GM23338 (cell line): ENCODE measurements around the gene PRSS57. TPM values are rescaled to one million over a fixed set of nuclear protein-coding genes. Genes with fewer than 3 reads are reported as not detected.

Experiments
- ATAC-seq: fragments of 200-7000 bp; cut with Tn5 transposase; 3 replicates; pipeline ENCODE4 v1.9.1; 2020
- DNase-seq: peaks from one replicate; pipeline ENCODE4 v3.0.0-alpha.2; 2015; ENCODE audit warnings: low spot score
- H2AFZ ChIP-seq: fragments of 200-600 bp; sonication (generic); 2 replicates; pipeline ENCODE4 v1.8.0; 2016; ENCODE audit warnings: antibody characterized with exemption, mild to moderate bottlenecking, moderate library complexity
- H3F3A ChIP-seq: fragments of 200-600 bp; sonication (generic); replicated peaks from 2 replicates; pipeline ENCODE4 v1.8.0; 2017; ENCODE audit warnings: antibody characterized with exemption, mixed run types, low read depth
- H3K27ac ChIP-seq: fragments of 200-600 bp; sonication (generic); 2 replicates; pipeline ENCODE4 v1.6.1; 2016; ENCODE audit warnings: low read depth
- H3K27me3 ChIP-seq: fragments of 200-600 bp; sonication (generic); 2 replicates; pipeline ENCODE4 v1.8.0; 2016; ENCODE audit warnings: mild to moderate bottlenecking, mixed run types, moderate library complexity; ENCODE audit not compliant: insufficient read depth
- H3K36me3 ChIP-seq: fragments of 200-600 bp; sonication (generic); 2 replicates; pipeline ENCODE4 v1.8.0; 2016; ENCODE audit warnings: mild to moderate bottlenecking; ENCODE audit not compliant: insufficient read depth
- H3K4me1 ChIP-seq: fragments of 200-600 bp; sonication (generic); 2 replicates; pipeline ENCODE4 v1.8.0; 2016; ENCODE audit warnings: mild to moderate bottlenecking, moderate library complexity; ENCODE audit not compliant: insufficient read depth
- H3K4me2 ChIP-seq: fragments of 200-600 bp; sonication (generic); 2 replicates; pipeline ENCODE4 v1.7.1; 2017; ENCODE audit warnings: mixed run types
- H3K4me3 ChIP-seq: fragments of 200-600 bp; sonication (generic); 2 replicates; pipeline ENCODE4 v1.6.1; 2016; ENCODE audit warnings: mixed run types
- H3K79me2 ChIP-seq: fragments of 200-600 bp; sonication (generic); replicated peaks from 2 replicates; pipeline ENCODE4 v1.8.0; 2017; ENCODE audit warnings: mild to moderate bottlenecking; ENCODE audit not compliant: insufficient read depth
- H3K9me2 ChIP-seq: fragments of 200-600 bp; sonication (generic); 2 replicates; pipeline ENCODE4 v1.8.0; 2017; ENCODE audit not compliant: insufficient read depth
- H4K20me1 ChIP-seq: fragments of 200-600 bp; sonication (generic); replicated peaks from 2 replicates; pipeline ENCODE4 v1.8.0; 2017; ENCODE audit warnings: mild to moderate bottlenecking; ENCODE audit not compliant: insufficient read depth
- H3K27ac Mint-ChIP-seq: 2 replicates; pipeline ENCODE4 v1.8.0; 2020; ENCODE audit warnings: inconsistent platforms, mild to moderate bottlenecking, moderate library complexity, mixed read lengths
- H3K27me3 Mint-ChIP-seq: 3 replicates; pipeline ENCODE4 v1.8.0; 2022; ENCODE audit warnings: low read depth, mild to moderate bottlenecking, moderate library complexity, mixed read lengths, inconsistent platforms; ENCODE audit not compliant: insufficient read depth, poor library complexity
- H3K36me3 Mint-ChIP-seq: 3 replicates; pipeline ENCODE4 v1.8.0; 2021; ENCODE audit warnings: low read depth, mild to moderate bottlenecking, inconsistent platforms, moderate library complexity, mixed read lengths
- H3K4me1 Mint-ChIP-seq: 3 replicates; pipeline ENCODE4 v1.8.0; 2020; ENCODE audit warnings: mild to moderate bottlenecking, inconsistent platforms, mixed read lengths
- H3K4me3 Mint-ChIP-seq: 3 replicates; pipeline ENCODE4 v1.8.0; 2021; ENCODE audit warnings: moderate library complexity, mild to moderate bottlenecking, inconsistent platforms, mixed read lengths
- H3K9me3 Mint-ChIP-seq: 3 replicates; pipeline ENCODE4 v1.8.0; 2020; ENCODE audit warnings: moderate library complexity, mild to moderate bottlenecking, inconsistent platforms, mixed read lengths
- EZH2 ChIP-seq: fragments of 200-600 bp; sonication (generic); IDR thresholded peaks from one replicate; pipeline ENCODE4 v1.8.0; 2017; ENCODE audit warnings: antibody characterized with exemption, mild to moderate bottlenecking, low read depth; ENCODE audit not compliant: unreplicated experiment
- POLR2AphosphoS5 ChIP-seq: IDR thresholded peaks from 2 replicates; pipeline ENCODE4 v1.6.1; 2016; ENCODE audit warnings: antibody characterized with exemption, low read depth
- polyA plus RNA-seq: library from polyadenylated mRNA; unstranded; fragments of >200 nt; fragmentation: Nextera tagmentation; extraction: Ambion mirVana; gene quantifications from 2 replicates; pipeline ENCODE4 v1.2.1, GENCODE V29; 2016
- total RNA-seq: library from RNA; depleted of rRNA; stranded (reverse); fragments of >200 nt; shearing (Covaris generic); gene quantifications from 2 replicates; pipeline ENCODE4 v1.2.3, GENCODE V29; 2014
- TF ChIP-seq, protein P1 (sequence below): fragments of 250-450 bp; sonication (Bioruptor Pico); IDR thresholded peaks from 2 replicates; pipeline ENCODE4 v1.5.0; 2020; ENCODE audit warnings: mild to moderate bottlenecking, moderate library complexity
- TF ChIP-seq, protein P2 (sequence below), 2 experiments: fragments of 200-600 bp in 1 of 2; sonication (generic) in 1 of 2; conservative IDR thresholded peaks; 2 replicates each; pipeline versions ENCODE4 v1.5.1 to v1.6.1; 2016 to 2017; ENCODE audit warnings: antibody characterized with exemption in 2 of 2, low read depth in 2 of 2, mild to moderate bottlenecking in 2 of 2, moderate library complexity in 1 of 2

PRSS57 gene
- total and polyA plus RNA-seq, 2 experiments from 2014 or later = 0.34 TPM; not detected in 1

DNA sequence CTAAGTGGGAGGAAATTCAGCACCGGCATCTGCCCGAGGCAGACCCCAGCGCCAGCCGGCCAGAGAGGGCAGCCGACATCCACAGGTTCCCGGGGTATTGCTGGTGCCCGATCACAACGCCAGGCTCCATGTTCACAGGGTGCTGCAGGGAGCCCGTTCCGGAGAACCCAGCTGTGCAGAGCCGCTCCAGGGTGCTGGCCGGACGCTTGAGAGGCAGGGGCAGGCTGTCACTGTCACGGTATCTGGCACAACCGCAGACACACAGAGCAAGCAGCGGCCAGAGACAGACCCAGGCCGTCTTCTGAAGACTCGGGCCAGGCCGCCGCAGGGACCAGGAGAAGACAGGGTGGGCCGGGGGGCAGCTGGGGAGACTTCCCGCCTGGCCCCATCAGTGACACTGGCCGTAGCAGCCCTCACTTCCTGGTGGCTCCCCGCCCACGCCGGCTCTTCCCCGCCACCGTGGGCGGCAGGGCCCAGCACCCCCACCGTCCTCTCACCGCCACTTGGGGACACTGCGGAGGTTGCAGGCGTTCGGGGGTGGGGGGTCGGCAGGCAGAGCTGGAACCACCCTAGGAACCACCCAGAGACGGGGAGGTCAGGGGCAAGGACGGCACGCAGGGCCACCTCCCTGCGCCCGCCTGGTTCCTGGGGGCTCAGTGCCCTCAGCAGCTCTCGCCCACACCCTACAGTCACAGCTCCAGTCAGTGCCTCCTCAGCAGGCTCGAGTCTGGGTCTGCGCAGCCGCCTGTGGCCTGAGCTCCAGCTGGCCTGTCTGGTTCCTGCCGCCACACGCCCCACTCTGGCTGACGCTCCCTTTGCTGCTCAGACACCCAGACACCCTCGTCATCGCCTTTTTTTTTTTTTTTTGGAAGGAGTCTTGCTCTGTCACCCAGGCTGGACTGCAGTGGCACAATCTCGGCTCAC is 36.1 kb downstream of the PRSS57 start:
- TF ChIP-seq, protein P1, sequence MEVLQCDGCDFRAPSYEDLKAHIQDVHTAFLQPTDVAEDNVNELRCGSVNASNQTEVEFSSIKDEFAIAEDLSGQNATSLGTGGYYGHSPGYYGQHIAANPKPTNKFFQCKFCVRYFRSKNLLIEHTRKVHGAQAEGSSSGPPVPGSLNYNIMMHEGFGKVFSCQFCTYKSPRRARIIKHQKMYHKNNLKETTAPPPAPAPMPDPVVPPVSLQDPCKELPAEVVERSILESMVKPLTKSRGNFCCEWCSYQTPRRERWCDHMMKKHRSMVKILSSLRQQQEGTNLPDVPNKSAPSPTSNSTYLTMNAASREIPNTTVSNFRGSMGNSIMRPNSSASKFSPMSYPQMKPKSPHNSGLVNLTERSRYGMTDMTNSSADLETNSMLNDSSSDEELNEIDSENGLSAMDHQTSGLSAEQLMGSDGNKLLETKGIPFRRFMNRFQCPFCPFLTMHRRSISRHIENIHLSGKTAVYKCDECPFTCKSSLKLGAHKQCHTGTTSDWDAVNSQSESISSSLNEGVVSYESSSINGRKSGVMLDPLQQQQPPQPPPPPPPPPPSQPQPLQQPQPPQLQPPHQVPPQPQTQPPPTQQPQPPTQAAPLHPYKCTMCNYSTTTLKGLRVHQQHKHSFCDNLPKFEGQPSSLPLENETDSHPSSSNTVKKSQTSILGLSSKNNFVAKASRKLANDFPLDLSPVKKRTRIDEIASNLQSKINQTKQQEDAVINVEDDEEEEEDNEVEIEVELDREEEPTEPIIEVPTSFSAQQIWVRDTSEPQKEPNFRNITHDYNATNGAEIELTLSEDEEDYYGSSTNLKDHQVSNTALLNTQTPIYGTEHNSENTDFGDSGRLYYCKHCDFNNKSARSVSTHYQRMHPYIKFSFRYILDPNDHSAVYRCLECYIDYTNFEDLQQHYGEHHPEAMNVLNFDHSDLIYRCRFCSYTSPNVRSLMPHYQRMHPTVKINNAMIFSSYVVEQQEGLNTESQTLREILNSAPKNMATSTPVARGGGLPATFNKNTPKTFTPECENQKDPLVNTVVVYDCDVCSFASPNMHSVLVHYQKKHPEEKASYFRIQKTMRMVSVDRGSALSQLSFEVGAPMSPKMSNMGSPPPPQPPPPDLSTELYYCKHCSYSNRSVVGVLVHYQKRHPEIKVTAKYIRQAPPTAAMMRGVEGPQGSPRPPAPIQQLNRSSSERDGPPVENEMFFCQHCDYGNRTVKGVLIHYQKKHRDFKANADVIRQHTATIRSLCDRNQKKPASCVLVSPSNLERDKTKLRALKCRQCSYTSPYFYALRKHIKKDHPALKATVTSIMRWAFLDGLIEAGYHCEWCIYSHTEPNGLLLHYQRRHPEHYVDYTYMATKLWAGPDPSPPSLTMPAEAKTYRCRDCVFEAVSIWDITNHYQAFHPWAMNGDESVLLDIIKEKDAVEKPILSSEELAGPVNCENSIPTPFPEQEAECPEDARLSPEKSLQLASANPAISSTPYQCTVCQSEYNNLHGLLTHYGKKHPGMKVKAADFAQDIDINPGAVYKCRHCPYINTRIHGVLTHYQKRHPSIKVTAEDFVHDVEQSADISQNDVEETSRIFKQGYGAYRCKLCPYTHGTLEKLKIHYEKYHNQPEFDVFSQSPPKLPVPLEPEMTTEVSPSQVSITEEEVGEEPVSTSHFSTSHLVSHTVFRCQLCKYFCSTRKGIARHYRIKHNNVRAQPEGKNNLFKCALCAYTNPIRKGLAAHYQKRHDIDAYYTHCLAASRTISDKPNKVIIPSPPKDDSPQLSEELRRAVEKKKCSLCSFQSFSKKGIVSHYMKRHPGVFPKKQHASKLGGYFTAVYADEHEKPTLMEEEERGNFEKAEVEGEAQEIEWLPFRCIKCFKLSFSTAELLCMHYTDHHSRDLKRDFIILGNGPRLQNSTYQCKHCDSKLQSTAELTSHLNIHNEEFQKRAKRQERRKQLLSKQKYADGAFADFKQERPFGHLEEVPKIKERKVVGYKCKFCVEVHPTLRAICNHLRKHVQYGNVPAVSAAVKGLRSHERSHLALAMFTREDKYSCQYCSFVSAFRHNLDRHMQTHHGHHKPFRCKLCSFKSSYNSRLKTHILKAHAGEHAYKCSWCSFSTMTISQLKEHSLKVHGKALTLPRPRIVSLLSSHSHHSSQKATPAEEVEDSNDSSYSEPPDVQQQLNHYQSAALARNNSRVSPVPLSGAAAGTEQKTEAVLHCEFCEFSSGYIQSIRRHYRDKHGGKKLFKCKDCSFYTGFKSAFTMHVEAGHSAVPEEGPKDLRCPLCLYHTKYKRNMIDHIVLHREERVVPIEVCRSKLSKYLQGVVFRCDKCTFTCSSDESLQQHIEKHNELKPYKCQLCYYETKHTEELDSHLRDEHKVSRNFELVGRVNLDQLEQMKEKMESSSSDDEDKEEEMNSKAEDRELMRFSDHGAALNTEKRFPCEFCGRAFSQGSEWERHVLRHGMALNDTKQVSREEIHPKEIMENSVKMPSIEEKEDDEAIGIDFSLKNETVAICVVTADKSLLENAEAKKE (CRISPR knock-in tag) = no peak
- TF ChIP-seq, protein P2, sequence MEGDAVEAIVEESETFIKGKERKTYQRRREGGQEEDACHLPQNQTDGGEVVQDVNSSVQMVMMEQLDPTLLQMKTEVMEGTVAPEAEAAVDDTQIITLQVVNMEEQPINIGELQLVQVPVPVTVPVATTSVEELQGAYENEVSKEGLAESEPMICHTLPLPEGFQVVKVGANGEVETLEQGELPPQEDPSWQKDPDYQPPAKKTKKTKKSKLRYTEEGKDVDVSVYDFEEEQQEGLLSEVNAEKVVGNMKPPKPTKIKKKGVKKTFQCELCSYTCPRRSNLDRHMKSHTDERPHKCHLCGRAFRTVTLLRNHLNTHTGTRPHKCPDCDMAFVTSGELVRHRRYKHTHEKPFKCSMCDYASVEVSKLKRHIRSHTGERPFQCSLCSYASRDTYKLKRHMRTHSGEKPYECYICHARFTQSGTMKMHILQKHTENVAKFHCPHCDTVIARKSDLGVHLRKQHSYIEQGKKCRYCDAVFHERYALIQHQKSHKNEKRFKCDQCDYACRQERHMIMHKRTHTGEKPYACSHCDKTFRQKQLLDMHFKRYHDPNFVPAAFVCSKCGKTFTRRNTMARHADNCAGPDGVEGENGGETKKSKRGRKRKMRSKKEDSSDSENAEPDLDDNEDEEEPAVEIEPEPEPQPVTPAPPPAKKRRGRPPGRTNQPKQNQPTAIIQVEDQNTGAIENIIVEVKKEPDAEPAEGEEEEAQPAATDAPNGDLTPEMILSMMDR (conservative IDR thresholded peaks at IDR 0.05; ENCODE audit: low read depth in 2 of 2) = no peak
- TF ChIP-seq POLR2AphosphoS5 (no peak), EZH2 (no peak)
- H3K4me3 Mint-ChIP-seq = no peak overlapping the region
- Histone ChIP-seq H3K9me2 (no peaks in the 10 kb centered on the region), H3K27ac (no peak overlapping the region), H3K4me1 (peaks cover 6% of the 10 kb centered on the region), H3K79me2 (peaks cover 87% of the 10 kb centered on the region), H3K27me3 (no peaks in the 10 kb centered on the region), H4K20me1 (peaks cover 52% of the 10 kb centered on the region), H3K4me2 (no peak overlapping the region), H3K4me3 (no peak overlapping the region), H3F3A (peaks cover 8% of the 10 kb centered on the region; the same call in 1 of the 2 replicates), H3K36me3 (no peaks in the 10 kb centered on the region), H2AFZ (no peak overlapping the region)
- no peak for ATAC-seq
- H3K9me3 Mint-ChIP-seq = 0 out of 3 replicates have a peak, but pooled peaks cover under 1% of the 10 kb centered on the region
- no peak for DNase-seq
- H3K4me1 Mint-ChIP-seq = peaks cover 13% of the 10 kb centered on the region
- H3K27ac Mint-ChIP-seq = 0 out of 2 replicates have a peak overlapping the region, but pooled peaks have one; percentile 40
- peaks cover 8% of the 10 kb centered on the region for H3K27me3 Mint-ChIP-seq
- H3K36me3 Mint-ChIP-seq = peaks cover 9% of the 10 kb centered on the region
